ENCODE data around the gene TMEM185B. TPM values are rescaled to one million over a fixed set of nuclear protein-coding genes. Genes with fewer than 3 reads are reported as not detected.

TMEM185B gene
- total RNA-seq, 2 experiments from 2014 or later: 20.3 to 21.4 TPM

DNA sequence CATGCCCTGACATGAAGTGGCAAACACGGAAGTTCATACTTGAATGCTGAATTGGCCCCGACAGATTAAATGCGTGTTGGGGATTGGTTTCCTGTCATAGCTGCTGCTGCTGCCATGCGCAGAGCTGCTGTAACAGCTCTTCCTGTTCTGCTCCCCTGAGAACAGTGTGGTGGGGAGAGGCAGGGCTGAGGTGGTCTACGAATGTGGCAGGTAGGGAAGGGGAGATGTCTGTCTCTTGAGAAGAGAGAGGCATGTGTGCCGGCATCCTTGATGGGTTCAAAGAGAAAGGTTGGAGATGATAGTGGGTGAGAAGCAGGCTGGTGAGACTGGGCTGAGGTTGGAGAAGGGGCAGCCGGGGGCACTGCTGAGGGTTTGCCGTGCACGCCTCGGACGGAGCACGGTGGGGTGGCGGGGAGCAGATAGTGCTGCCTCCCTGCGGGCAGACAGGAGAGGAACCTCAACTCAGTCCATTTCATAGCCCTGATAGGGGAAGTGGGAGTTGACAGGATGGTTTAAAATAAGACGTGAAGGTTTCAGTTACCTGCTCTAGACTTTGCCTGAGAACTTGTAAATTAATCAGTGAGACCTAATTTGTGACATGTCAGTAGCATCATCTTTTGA, 46.1 kb downstream of the TMEM185B start:
- peak; percentile 95 for ATAC-seq
- peak overlapping the region; percentile 96 for H3K27ac Mint-ChIP-seq
- H3K4me3 Mint-ChIP-seq: peak overlapping the region; percentile 89
- H3K9me3 Mint-ChIP-seq (ENCODE audit: low read depth): no peaks in the 10 kb centered on the region
- no peaks in the 10 kb centered on the region for H3K27me3 Mint-ChIP-seq
- H3K36me3 Mint-ChIP-seq: peaks cover 2% of the 10 kb centered on the region
- DNase-seq: peak; percentile 89
- CTCF ChIA-PET: interaction anchor here (0.6 to 6.4 kb wide), 27 partner anchors 8 to 504 kb away, joined by 3 to 93 read pairs (median 4); partner anchors contain the start of genes EPB41L5, PTPN4 and TMEM185B
- H3K4me1 Mint-ChIP-seq: peaks cover 55% of the 10 kb centered on the region

- Mint-ChIP-seq H3K4me1 (peaks cover 49% of the 10 kb centered on the region), H3K9me3 (ENCODE audit: low read depth) (no peaks in the 10 kb centered on the region), H3K27ac (peak overlapping the region; percentile 96), H3K36me3 (peaks cover 3% of the 10 kb centered on the region), H3K4me3 (peak overlapping the region; percentile 89), H3K27me3 (no peaks in the 10 kb centered on the region)
- DNase-seq (no peak), ATAC-seq (no peak)
- CTCF ChIA-PET: interaction anchor here (0.6 to 6.4 kb wide), 28 partner anchors 9 to 504 kb away, joined by 3 to 93 read pairs (median 4); partner anchors contain the start of genes EPB41L5, PTPN4 and TMEM185B
These were observed 46.7 kb downstream of the TMEM185B start for GRCh38 chr2:120176526-120176925.

GRCh38 chr2:120174963-120175581, 48.1 kb downstream of the TMEM185B start:
- Mint-ChIP-seq H3K36me3 (peaks cover 9% of the 10 kb centered on the region), H3K27me3 (no peaks in the 10 kb centered on the region), H3K4me1 (peaks cover 47% of the 10 kb centered on the region), H3K4me3 (no peak overlapping the region), H3K27ac (peak overlapping the region; percentile 37), H3K9me3 (ENCODE audit: low read depth) (no peaks in the 10 kb centered on the region)
- ATAC-seq: no peak
- no peak for DNase-seq
- CTCF ChIA-PET: interaction anchor here (0.6 to 6.4 kb wide), 55 partner anchors 9 to 533 kb away, joined by 3 to 93 read pairs (median 4); partner anchors contain the start of genes EPB41L5, PTPN4, TMEM177 and TMEM185B

Other genes with a start within 250 kb of the TMEM185B start
- gene EPB41L5, start 210.3 kb downstream of the TMEM185B start, total RNA-seq: 1 to 10 TPM; 1.9 to 2.2 TPM
- gene RALB, start 29.5 kb upstream of the TMEM185B start, total RNA-seq: 10 to 100 TPM; 36.7 to 41.8 TPM
- not detected for gene INHBB, start 122.7 kb upstream of the TMEM185B start, total RNA-seq